Keratinocyte (primary cell): ENCODE data around the gene DCUN1D1. TPM values are rescaled to one million over a fixed set of nuclear protein-coding genes. Genes with fewer than 3 reads are reported as not detected.

Experiments used
- DNase-seq: peaks from one replicate; pipeline ENCODE4 v3.0.0-alpha.2; 2011; ENCODE audit warnings: low read depth, missing footprints, low spot score
- FAIRE-seq: peaks from 2 replicates; lab custom pipeline; 2011; peaks lifted over from hg19 to GRCh38; lab: Jason Lieb, UNC
- H2AFZ ChIP-seq: 2 replicates; pipeline ENCODE4 v1.6.0; 2012; ENCODE audit warnings: low read length, control low read depth, inconsistent platforms; ENCODE audit not compliant: control insufficient read depth
- H3K27ac ChIP-seq: 2 replicates; pipeline ENCODE4 v1.5.1; 2011; ENCODE audit warnings: low read length; ENCODE audit not compliant: control insufficient read depth, insufficient read depth
- H3K27me3 ChIP-seq: 3 replicates; pipeline ENCODE4 v1.6.0; 2011; ENCODE audit warnings: low read length; ENCODE audit not compliant: control insufficient read depth, insufficient read depth; ENCODE audit errors: extremely low read depth
- H3K36me3 ChIP-seq, 2 experiments: 2 replicates in 1 of 2; 3 replicates in 1 of 2; pipeline ENCODE4 v1.5.1; 2011; ENCODE audit warnings: low read length in 2 of 2, mild to moderate bottlenecking in 1 of 2; ENCODE audit not compliant: control insufficient read depth in 2 of 2, insufficient read depth in 2 of 2; ENCODE audit errors: extremely low read depth in 1 of 2
- H3K4me1 ChIP-seq: 3 replicates; pipeline ENCODE4 v1.5.1; 2011; ENCODE audit warnings: low read length; ENCODE audit not compliant: control insufficient read depth, insufficient read depth; ENCODE audit errors: extremely low read depth
- H3K4me2 ChIP-seq: 3 replicates; pipeline ENCODE4 v1.6.0; 2011; ENCODE audit warnings: low read depth, low read length; ENCODE audit not compliant: control insufficient read depth, insufficient read depth; ENCODE audit errors: extremely low read depth
- H3K4me3 ChIP-seq, 3 experiments: fragments of 200-600 bp in 1 of 3; sonication (generic) in 1 of 3; 2 replicates in 2 of 3; 3 replicates in 1 of 3; pipeline ENCODE4 v1.5.1; 2011 to 2016; ENCODE audit warnings: low read length in 3 of 3, mild to moderate bottlenecking in 3 of 3, control low read depth in 2 of 3, inconsistent platforms in 1 of 3, low read depth in 1 of 3, mixed read lengths in 1 of 3, mixed run types in 1 of 3, moderate library complexity in 1 of 3; ENCODE audit not compliant: control insufficient read depth in 2 of 3, insufficient read depth in 2 of 3; ENCODE audit errors: extremely low read depth in 1 of 3
- H3K79me2 ChIP-seq: 2 replicates; pipeline ENCODE4 v1.6.0; 2012; ENCODE audit warnings: low read length; ENCODE audit not compliant: control insufficient read depth, insufficient read depth
- H3K9ac ChIP-seq: 3 replicates; pipeline ENCODE4 v1.6.0; 2011; ENCODE audit warnings: low read length; ENCODE audit not compliant: control insufficient read depth, insufficient read depth; ENCODE audit errors: extremely low read depth
- H3K9me1 ChIP-seq: 3 replicates; pipeline ENCODE4 v1.6.0; 2011; ENCODE audit warnings: low read length; ENCODE audit not compliant: control insufficient read depth, insufficient read depth; ENCODE audit errors: extremely low read depth
- H3K9me3 ChIP-seq: 2 replicates; pipeline ENCODE4 v1.5.1; 2012; ENCODE audit warnings: low read depth, low read length; ENCODE audit not compliant: control insufficient read depth
- H4K20me1 ChIP-seq: 3 replicates; pipeline ENCODE4 v1.6.0; 2011; ENCODE audit warnings: low read length; ENCODE audit not compliant: control insufficient read depth, insufficient read depth; ENCODE audit errors: extremely low read depth
- EZH2 ChIP-seq: IDR thresholded peaks from one replicate; pipeline ENCODE4 v1.6.1; 2012; ENCODE audit warnings: inconsistent platforms, mild to moderate bottlenecking, low read length, moderate library complexity
- dilution Hi-C: fragments of 300-500 bp; cut with MboI; formaldehyde crosslinking; loops from one replicate; pipeline ENCODE4 v1.7.0; 2020; ENCODE audit warnings: low sequenced_read_pairs; ENCODE audit not compliant: extremely low pct_ligation_motif_present
- polyA minus RNA-seq, 3 experiments: library from RNA; depleted of rRNA, polyadenylated mRNA; stranded (reverse); fragments of >200 nt; gene quantifications; 1 replicate in 1 of 3; 2 replicates in 1 of 3; 3 replicates in 1 of 3; pipeline ENCODE4 v1.2.3, GENCODE V29; 2011
- polyA plus RNA-seq, 5 experiments: library from polyadenylated mRNA; depleted of rRNA in 3 of 5; stranded (reverse) in 3 of 5; stranded (forward) in 1 of 5; unstranded in 1 of 5; fragments of >200 nt; gene quantifications; 1 replicate in 1 of 5; 2 replicates in 3 of 5; 3 replicates in 1 of 5; pipeline versions ENCODE4 v1.2.1 to v1.2.3, GENCODE V29; 2011 to 2012; ENCODE audit warnings: missing spikeins in 2 of 5, low read depth in 1 of 5, low replicate concordance in 1 of 5
- TF ChIP-seq, protein P1 (sequence below), 3 experiments: IDR thresholded peaks in 1 of 3; conservative IDR thresholded peaks in 1 of 3; optimal IDR thresholded peaks in 1 of 3; 2 replicates in 2 of 3; 3 replicates in 1 of 3; pipeline versions ENCODE3 to v1.5.1; 2011; ENCODE audit warnings: low read length in 3 of 3, mild to moderate bottlenecking in 3 of 3, moderate library complexity in 2 of 3, control low read depth in 1 of 3, inconsistent platforms in 1 of 3; ENCODE audit not compliant: insufficient read depth in 2 of 3; ENCODE audit errors: extremely low read depth in 1 of 3

The DCUN1D1 gene
- polyA plus RNA-seq (18.5 to 30.1 TPM (median 21.6 TPM) in 3 replicates), polyA minus RNA-seq (11.1 to 52.7 TPM (median 14.4 TPM) in 3 replicates)
- 96.0 TPM for polyA plus RNA-seq (2011; ENCODE audit: low read depth)
- polyA plus RNA-seq (2011; cell fraction: cytosol; rRNA removed) = 15.4 and 38.5 TPM in 2 replicates
- 20.1 and 29.5 TPM in 2 replicates for polyA plus RNA-seq (2011; cell fraction: nucleus; rRNA removed)
- polyA plus RNA-seq (2012; ENCODE audit: low replicate concordance) = 21.1 and 28.9 TPM in 2 replicates
- polyA minus RNA-seq (2011; cell fraction: cytosol; rRNA and poly(A)+ RNA removed) = 17.6 TPM
- polyA minus RNA-seq (2011; cell fraction: nucleus; rRNA and poly(A)+ RNA removed) = 7.1 and 24.0 TPM in 2 replicates

- peaks cover 45% of the 10 kb centered on the region for H3K79me2 ChIP-seq
- peak within 1 kb of the TSS; percentile 58 for H3K27ac ChIP-seq
- no peak for FAIRE-seq
Observed at GRCh38 chr3:182980204-182981037, at the start of gene DCUN1D1. DCUN1D1 (minus strand) TSS chr3:182980538; CDS start chr3:182980489, 49 bp downstream.

GRCh38 chr3:183028416-183028815 lies 48.1 kb upstream of the DCUN1D1 start:
- no peak for FAIRE-seq
- Histone ChIP-seq H3K27ac (no peak overlapping the region), H2AFZ (no peak overlapping the region), H3K27me3 (no peaks in the 10 kb centered on the region), H3K9me3 (no peaks in the 10 kb centered on the region), H3K79me2 (no peaks in the 10 kb centered on the region), H3K9ac (no peak overlapping the region), H3K4me2 (no peak overlapping the region), H3K4me1 (no peaks in the 10 kb centered on the region), H4K20me1 (no peaks in the 10 kb centered on the region), H3K4me3 (no peak overlapping the region), H3K9me1 (no peaks in the 10 kb centered on the region), H3K36me3 (peaks cover 3 to 4% of the 10 kb centered on the region in 2 experiments)
- TF ChIP-seq, protein P1, sequence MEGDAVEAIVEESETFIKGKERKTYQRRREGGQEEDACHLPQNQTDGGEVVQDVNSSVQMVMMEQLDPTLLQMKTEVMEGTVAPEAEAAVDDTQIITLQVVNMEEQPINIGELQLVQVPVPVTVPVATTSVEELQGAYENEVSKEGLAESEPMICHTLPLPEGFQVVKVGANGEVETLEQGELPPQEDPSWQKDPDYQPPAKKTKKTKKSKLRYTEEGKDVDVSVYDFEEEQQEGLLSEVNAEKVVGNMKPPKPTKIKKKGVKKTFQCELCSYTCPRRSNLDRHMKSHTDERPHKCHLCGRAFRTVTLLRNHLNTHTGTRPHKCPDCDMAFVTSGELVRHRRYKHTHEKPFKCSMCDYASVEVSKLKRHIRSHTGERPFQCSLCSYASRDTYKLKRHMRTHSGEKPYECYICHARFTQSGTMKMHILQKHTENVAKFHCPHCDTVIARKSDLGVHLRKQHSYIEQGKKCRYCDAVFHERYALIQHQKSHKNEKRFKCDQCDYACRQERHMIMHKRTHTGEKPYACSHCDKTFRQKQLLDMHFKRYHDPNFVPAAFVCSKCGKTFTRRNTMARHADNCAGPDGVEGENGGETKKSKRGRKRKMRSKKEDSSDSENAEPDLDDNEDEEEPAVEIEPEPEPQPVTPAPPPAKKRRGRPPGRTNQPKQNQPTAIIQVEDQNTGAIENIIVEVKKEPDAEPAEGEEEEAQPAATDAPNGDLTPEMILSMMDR (optimal IDR thresholded peaks at IDR 0.05 in 1 of 3, IDR thresholded peaks at IDR 0.05 in 1 of 3, conservative IDR thresholded peaks at IDR 0.05 in 1 of 3; ENCODE audit: extremely low read depth in 1 of 3, insufficient read depth in 2 of 3, low read length in 3 of 3) = no peak
- no peak for TF ChIP-seq EZH2
- dilution Hi-C loops = no loop called here
- DNase-seq = no peak

More at GRCh38 chr3:182980204-182981037, at the start of gene DCUN1D1:
- Histone ChIP-seq H3K9ac (peak within 1 kb of the TSS; percentile 87), H2AFZ (peak within 1 kb of the TSS; percentile 83), H3K9me1 (no peaks in the 10 kb centered on the region), H4K20me1 (peaks cover 6% of the 10 kb centered on the region), H3K4me1 (peaks cover 8% of the 10 kb centered on the region), H3K4me3 (peak within 1 kb of the TSS; percentile 77 to 87 (median 78)), H3K27me3 (no peaks in the 10 kb centered on the region), H3K9me3 (no peaks in the 10 kb centered on the region), H3K36me3 (no peaks in the 10 kb centered on the region), H3K4me2 (peak within 1 kb of the TSS; percentile 90)
- no peak for TF ChIP-seq EZH2
- no peak for DNase-seq
- dilution Hi-C loops = no loop called here
